SK-N-SH (cell line): Measurements from ENCODE around the gene AGBL4. TPM values are rescaled to one million over a fixed set of nuclear protein-coding genes. Genes with fewer than 3 reads are reported as not detected.

Source experiments
- CTCF ChIA-PET: fragments of 300-600, 350-600 bp; formaldehyde crosslinking; extraction: SDS; loops from one replicate; lab custom pipeline; 2021; lab: Yijun Ruan, JAX
- POLR2A ChIA-PET: fragments of 350-600 bp; sonication (Branson Sonifier 250); formaldehyde crosslinking; extraction: SDS; loops from one replicate; lab custom pipeline; 2020; ENCODE audit warnings: antibody characterized with exemption, inconsistent platforms; lab: Yijun Ruan, JAX
- DNase-seq: peaks from one replicate; pipeline ENCODE4 v3.0.0; 2012
- H2AFZ ChIP-seq: fragments of 200-600 bp; sonication (generic); 2 replicates; pipeline ENCODE4 v1.8.1; 2016; ENCODE audit warnings: antibody characterized with exemption, mild to moderate bottlenecking, low read depth
- H3F3A ChIP-seq: fragments of 200-600 bp; sonication (generic); replicated peaks from 2 replicates; pipeline ENCODE3; 2016; ENCODE audit warnings: antibody characterized with exemption, mild to moderate bottlenecking; ENCODE audit not compliant: insufficient read depth
- H3K27ac ChIP-seq, 2 experiments: fragments of 200-500 bp in 1 of 2; fragments of 200-600 bp in 1 of 2; sonication (Bioruptor generic) in 1 of 2; sonication (generic), shearing (Covaris generic) in 1 of 2; 2 replicates each; pipeline versions ENCODE4 v1.5.1 to v1.6.1; 2014 to 2016; ENCODE audit warnings: low read depth in 2 of 2, inconsistent platforms in 1 of 2, low read length in 1 of 2, mild to moderate bottlenecking in 1 of 2, mixed read lengths in 1 of 2
- H3K27me3 ChIP-seq: fragments of 200-600 bp; sonication (generic), shearing (Covaris generic); 2 replicates; pipeline ENCODE4 v1.6.1; 2016; ENCODE audit warnings: mixed run types; ENCODE audit not compliant: insufficient read depth
- H3K36me3 ChIP-seq, 2 experiments: fragments of 200-500 bp in 1 of 2; fragments of 200-600 bp in 1 of 2; sonication (Bioruptor generic) in 1 of 2; sonication (generic) in 1 of 2; replicated peaks in 1 of 2; 2 replicates each; pipeline versions ENCODE3 to v1.5.1; 2014 to 2016; ENCODE audit warnings: low read length in 1 of 2, mild to moderate bottlenecking in 1 of 2; ENCODE audit not compliant: insufficient read depth in 2 of 2, control insufficient read depth in 1 of 2
- H3K4me1 ChIP-seq, 2 experiments: fragments of 200-500 bp in 1 of 2; fragments of 200-600 bp in 1 of 2; sonication (Bioruptor generic) in 1 of 2; sonication (generic), shearing (Covaris generic) in 1 of 2; 2 replicates each; pipeline versions ENCODE4 v1.5.1 to v1.6.1; 2014 to 2016; ENCODE audit warnings: low read depth in 1 of 2, low read length in 1 of 2, mixed run types in 1 of 2; ENCODE audit not compliant: insufficient read depth in 2 of 2, control insufficient read depth in 1 of 2
- H3K4me2 ChIP-seq: fragments of 200-600 bp; sonication (generic), shearing (Covaris generic); 2 replicates; pipeline ENCODE4 v1.6.1; 2017; ENCODE audit warnings: mixed run types
- H3K4me3 ChIP-seq, 2 experiments: fragments of 200-500 bp in 1 of 2; fragments of 200-600 bp in 1 of 2; sonication (Bioruptor generic) in 1 of 2; sonication (generic), shearing (Covaris generic) in 1 of 2; 2 replicates each; pipeline versions ENCODE4 v1.5.1 to v1.8.1; 2014 to 2016; ENCODE audit warnings: low read depth in 2 of 2, inconsistent platforms in 1 of 2, low read length in 1 of 2, mild to moderate bottlenecking in 1 of 2, mixed read lengths in 1 of 2, moderate library complexity in 1 of 2
- H3K79me2 ChIP-seq: fragments of 200-600 bp; sonication (generic); 2 replicates; pipeline ENCODE4 v1.8.1; 2017; ENCODE audit warnings: mild to moderate bottlenecking; ENCODE audit not compliant: insufficient read depth
- H3K9ac ChIP-seq: fragments of 200-600 bp; sonication (generic); 2 replicates; pipeline ENCODE4 v1.6.1; 2017; ENCODE audit warnings: mixed run types
- H3K9me2 ChIP-seq: fragments of 200-600 bp; sonication (generic); 2 replicates; pipeline ENCODE4 v1.6.1; 2017; ENCODE audit warnings: mixed run types
- H3K9me3 ChIP-seq: fragments of 200-600 bp; sonication (generic); 2 replicates; pipeline ENCODE4 v1.6.1; 2017; ENCODE audit warnings: mixed run types, mild to moderate bottlenecking, moderate library complexity
- H4K20me1 ChIP-seq: fragments of 200-600 bp; sonication (generic); 2 replicates; pipeline ENCODE4 v1.6.1; 2017; ENCODE audit warnings: mild to moderate bottlenecking, mixed run types; ENCODE audit not compliant: insufficient read depth
- CTCF ChIP-seq: fragments of 200-600 bp; sonication (generic); IDR thresholded peaks from 2 replicates; pipeline ENCODE4 v1.6.1; 2017; ENCODE audit warnings: antibody characterized with exemption, mild to moderate bottlenecking, moderate library complexity
- ELF1 ChIP-seq: IDR thresholded peaks from 2 replicates; pipeline ENCODE4 v1.4.0; 2012
- EP300 ChIP-seq, 2 experiments: IDR thresholded peaks; 2 replicates each; pipeline versions ENCODE4 v1.4.0 to v1.6.1; 2012; ENCODE audit warnings: borderline replicate concordance in 1 of 2, low read depth in 1 of 2, low read length in 1 of 2
- FOSL2 ChIP-seq: IDR thresholded peaks from 2 replicates; pipeline ENCODE4 v1.4.0; 2012; ENCODE audit warnings: low read depth, mild to moderate bottlenecking, moderate library complexity, borderline replicate concordance
- FOXJ3 ChIP-seq: sonication (generic); formaldehyde crosslinking; IDR thresholded peaks from 2 replicates; pipeline ENCODE4 v1.5.1; 2020; ENCODE audit warnings: mild to moderate bottlenecking, missing genetic modification reagents
- GATA2 ChIP-seq: sonication (generic); formaldehyde crosslinking; IDR thresholded peaks from 2 replicates; pipeline ENCODE4 v1.5.0; 2020; ENCODE audit warnings: mild to moderate bottlenecking, missing genetic modification reagents
- JUND ChIP-seq: IDR thresholded peaks from 2 replicates; pipeline ENCODE4 v1.4.0; 2012
- MAX ChIP-seq: IDR thresholded peaks from 2 replicates; pipeline ENCODE4 v1.4.0; 2012; ENCODE audit warnings: low read depth
- MEF2A ChIP-seq: IDR thresholded peaks from 2 replicates; pipeline ENCODE4 v1.4.0; 2012; ENCODE audit warnings: low read depth, borderline replicate concordance
- NFIC ChIP-seq: IDR thresholded peaks from 2 replicates; pipeline ENCODE4 v1.4.0; 2012; ENCODE audit warnings: borderline replicate concordance
- POLR2AphosphoS5 ChIP-seq: IDR thresholded peaks from 2 replicates; pipeline ENCODE4 v1.6.1; 2012; ENCODE audit warnings: low read depth, low read length
- RAD21 ChIP-seq: IDR thresholded peaks from 2 replicates; pipeline ENCODE4 v1.6.1; 2012; ENCODE audit warnings: mild to moderate bottlenecking, low read length
- RFX5 ChIP-seq: IDR thresholded peaks from 2 replicates; pipeline ENCODE4 v1.6.1; 2012; ENCODE audit warnings: mild to moderate bottlenecking, improper control_type of control experiment, low read length
- SIN3A ChIP-seq: IDR thresholded peaks from 2 replicates; pipeline ENCODE4 v1.6.1; 2012; ENCODE audit warnings: low read depth, mild to moderate bottlenecking, low read length, moderate library complexity, borderline replicate concordance
- TAF1 ChIP-seq: IDR thresholded peaks from 2 replicates; pipeline ENCODE4 v1.6.1; 2012; ENCODE audit warnings: low read depth, mild to moderate bottlenecking, low read length, moderate library complexity, borderline replicate concordance
- TEAD4 ChIP-seq: IDR thresholded peaks from 2 replicates; pipeline ENCODE4 v1.4.0; 2012; ENCODE audit warnings: mild to moderate bottlenecking, borderline replicate concordance; ENCODE audit not compliant: insufficient read depth
- USF1 ChIP-seq: IDR thresholded peaks from 2 replicates; pipeline ENCODE4 v1.4.0; 2012; ENCODE audit warnings: low read depth, borderline replicate concordance
- USF2 ChIP-seq: fragments of 150-350 bp; IDR thresholded peaks from 2 replicates; pipeline ENCODE4 v1.6.1; 2017; ENCODE audit warnings: antibody characterized with exemption, low read length, low read depth, borderline replicate concordance
- YY1 ChIP-seq: IDR thresholded peaks from 2 replicates; pipeline ENCODE4 v1.4.0; 2012; ENCODE audit warnings: low read depth, mild to moderate bottlenecking
- ZBTB33 ChIP-seq: IDR thresholded peaks from 2 replicates; pipeline ENCODE4 v1.4.0; 2012; ENCODE audit warnings: low read depth, borderline replicate concordance
- WGBS: methylation state at CpG from one replicate; pipeline ENCODE4 v1.1.6; 2017; ENCODE audit warnings: low lambda C conversion rate; 5-methylcytosine and 5-hydroxymethylcytosine counted together
- polyA plus RNA-seq, 3 experiments: library from polyadenylated mRNA; depleted of rRNA; stranded (reverse); fragments of >200 nt; gene quantifications; 2 replicates each; pipeline ENCODE4 v1.2.3, GENCODE V29; 2012

Gene AGBL4
- polyA plus RNA-seq, 1 of the 3 experiments (the other 2 are of a cell fraction) = 0.07 TPM

- Histone ChIP-seq H3K36me3 (no peaks in the 10 kb centered on the region), H3F3A (no peaks in the 10 kb centered on the region), H3K79me2 (no peaks in the 10 kb centered on the region), H3K9me3 (no peaks in the 10 kb centered on the region), H4K20me1 (no peaks in the 10 kb centered on the region), H3K27ac (no peak overlapping the region), H3K27me3 (no peaks in the 10 kb centered on the region), H2AFZ (no peak overlapping the region), H3K4me3 (no peak overlapping the region), H3K9me2 (no peaks in the 10 kb centered on the region), H3K9ac (no peak overlapping the region), H3K4me2 (no peak overlapping the region), H3K4me1 (peaks cover 0 to 3% of the 10 kb centered on the region in 2 experiments; a peak in 1 of 4 replicates)
- CTCF ChIA-PET = interaction anchor here (1.0 to 3.4 kb wide), 4 partner anchors 10 to 280 kb away, joined by 3 to 12 read pairs (median 4); no protein-coding TSS in a partner anchor
- POLR2A ChIA-PET = no interaction called here
- DNase-seq = no peak
- WGBS = 28% methylated on average over 4 of the region's 4 CpGs
- TF ChIP-seq FOXJ3 = no peak
- TF ChIP-seq EP300 (IDR thresholded peaks at IDR 0.05; ENCODE audit: borderline replicate concordance in 1 of 2, low read depth in 1 of 2, low read length in 1 of 2) = no peak
- TF ChIP-seq MAX = no peak
- no peak for TF ChIP-seq ELF1
- TF ChIP-seq CTCF = no peak
- TF ChIP-seq TAF1 = no peak
- no peak for TF ChIP-seq NFIC
- no peak for TF ChIP-seq POLR2AphosphoS5
- no peak for TF ChIP-seq RAD21
- no peak for TF ChIP-seq MEF2A
- no peak for TF ChIP-seq TEAD4
- no peak for TF ChIP-seq RFX5
Measured at GRCh38 chr1:48591181-48591580, 1432.6 kb downstream of the AGBL4 start.

- no peaks in the 10 kb centered on the region for H3F3A ChIP-seq
- H3K9ac ChIP-seq = no peak overlapping the region
- ChIA-PET POLR2A (no interaction called here), CTCF (interaction anchor here (1.3 kb wide), 1 partner anchor 15 kb away, joined by 6 read pairs; no protein-coding TSS in a partner anchor)
- no peak overlapping the region for H3K4me3 ChIP-seq
- no peaks in the 10 kb centered on the region for H3K9me2 ChIP-seq
- H3K9me3 ChIP-seq = no peaks in the 10 kb centered on the region
- H3K79me2 ChIP-seq = no peaks in the 10 kb centered on the region
- DNase-seq = no peak
- H3K4me2 ChIP-seq = no peak overlapping the region
- H4K20me1 ChIP-seq = no peaks in the 10 kb centered on the region
- no peaks in the 10 kb centered on the region for H3K4me1 ChIP-seq
- no peaks in the 10 kb centered on the region for H3K36me3 ChIP-seq
- no peaks in the 10 kb centered on the region for H3K27me3 ChIP-seq
- H3K27ac ChIP-seq = no peak overlapping the region
- no peak overlapping the region for H2AFZ ChIP-seq
- TF ChIP-seq CTCF = no peak
- no peak for TF ChIP-seq ZBTB33
- no peak for TF ChIP-seq GATA2
- TF ChIP-seq JUND = no peak
- TF ChIP-seq USF1 = no peak
- TF ChIP-seq FOSL2 = no peak
- no peak for TF ChIP-seq YY1
- TF ChIP-seq FOXJ3 = no peak
- no peak for TF ChIP-seq SIN3A
- no peak for TF ChIP-seq NFIC
- no peak for TF ChIP-seq USF2
Measured at GRCh38 chr1:48588061-48588460, 1435.7 kb downstream of the AGBL4 start.
